Thymus (tissue), 11 donors: ENCODE measurements around the gene CTNNA3. TPM values are rescaled to one million over a fixed set of nuclear protein-coding genes. Genes with fewer than 3 reads are reported as not detected.

ENCODE experiments used
- DNase-seq, 9 donors: peaks; one replicate each; pipeline ENCODE4 v3.0.0-alpha.2; 2013; ENCODE audit warnings: low spot score in 9 of 9, low read depth in 6 of 9, missing footprints in 1 of 9
- H3K27ac ChIP-seq, 2 donors: one replicate each; pipeline ENCODE4 v1.5.1; 2013; ENCODE audit warnings: control low read depth in 1 of 2, low read depth in 1 of 2, low read length in 1 of 2, mild to moderate bottlenecking in 1 of 2, moderate library complexity in 1 of 2
- H3K27me3 ChIP-seq, 2 donors: one replicate each; pipeline ENCODE4 v1.5.1; 2013; ENCODE audit warnings: low read length in 1 of 2; ENCODE audit not compliant: control insufficient read depth in 2 of 2, insufficient read depth in 1 of 2
- H3K36me3 ChIP-seq, 2 donors: one replicate each; pipeline ENCODE4 v1.5.1; 2013; ENCODE audit warnings: low read length in 1 of 2, mild to moderate bottlenecking in 1 of 2, moderate library complexity in 1 of 2; ENCODE audit not compliant: control insufficient read depth in 2 of 2, insufficient read depth in 2 of 2
- H3K4me1 ChIP-seq, 2 donors: one replicate each; pipeline ENCODE4 v1.5.1; 2013; ENCODE audit warnings: low read length in 2 of 2; ENCODE audit not compliant: control insufficient read depth in 2 of 2, insufficient read depth in 2 of 2
- H3K4me3 ChIP-seq, 2 donors: one replicate each; pipeline ENCODE4 v1.5.1; 2013; ENCODE audit warnings: low read length in 2 of 2, control low read depth in 1 of 2, mild to moderate bottlenecking in 1 of 2
- H3K9me3 ChIP-seq, 2 donors: one replicate each; pipeline ENCODE4 v1.5.1; 2013; ENCODE audit warnings: low read length in 1 of 2, mild to moderate bottlenecking in 1 of 2; ENCODE audit not compliant: control insufficient read depth in 2 of 2, insufficient read depth in 1 of 2
- WGBS: extraction: QIAGEN DNeasy Blood & Tissue Kit; methylation state at CpG from one replicate; pipeline ENCODE4 v1.1.7; 2013; 5-methylcytosine and 5-hydroxymethylcytosine counted together
- polyA plus RNA-seq: library from polyadenylated mRNA; stranded (reverse); fragments of 200-250 nt; gene quantifications from one replicate; pipeline ENCODE4 v1.2.3, GENCODE V29; 2013
- total RNA-seq: library from RNA; stranded (reverse); fragments of 120-200 nt; gene quantifications from one replicate; pipeline ENCODE4 v1.2.4, GENCODE V29; 2013
- donor health status: healthy.

CTNNA3 gene
- total and polyA plus RNA-seq, 2 donors = 0.27 to 0.28 TPM

DNA sequence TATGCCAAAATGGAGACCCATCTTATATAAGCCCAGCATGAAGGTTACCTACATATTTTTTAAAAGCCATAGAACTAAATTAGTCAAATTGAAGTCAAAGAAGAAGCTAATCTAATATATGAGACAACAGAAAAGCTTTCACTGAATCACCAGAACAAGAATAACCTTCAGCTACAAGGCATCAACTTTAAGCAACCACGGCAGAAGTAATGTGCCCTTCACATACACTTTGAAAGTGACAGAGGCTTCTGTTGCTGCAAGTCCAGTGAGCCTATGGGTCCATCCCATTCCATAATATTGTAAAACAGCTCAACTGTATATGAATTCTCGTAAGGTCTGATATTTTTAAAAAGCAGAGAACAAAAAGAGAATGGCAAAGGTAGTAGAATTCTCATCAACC lies 36.5 kb downstream of the CTNNA3 start:
- no peak for DNase-seq
- Histone ChIP-seq H3K27ac (no peak overlapping the region), H3K4me1 (no peaks in the 10 kb centered on the region), H3K4me3 (no peak overlapping the region), H3K36me3 (no peaks in the 10 kb centered on the region), H3K27me3 (no peaks in the 10 kb centered on the region), H3K9me3 (no peaks in the 10 kb centered on the region)
- 95% methylated on average over 2 of the region's 2 CpGs for WGBS

DNA sequence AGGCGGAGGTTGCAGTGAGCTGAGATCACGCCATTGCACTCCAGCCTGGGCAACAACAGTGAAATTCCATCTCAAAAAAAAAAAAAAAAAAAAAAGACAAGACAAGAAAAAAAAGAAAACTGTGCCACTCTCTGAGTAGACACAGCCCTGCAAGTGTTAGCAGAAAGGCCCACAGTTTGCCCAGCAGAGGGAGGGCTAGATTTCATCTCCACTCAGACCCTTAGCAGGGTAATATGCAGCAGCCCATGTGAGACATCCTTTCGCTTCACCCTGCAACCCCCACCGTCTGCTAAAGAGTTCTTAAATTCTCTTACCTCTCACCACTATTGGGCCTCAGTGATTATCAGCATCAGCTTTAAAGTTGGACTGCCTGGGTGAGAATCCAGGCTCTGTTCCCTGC lies 38.2 kb downstream of the CTNNA3 start:
- DNase-seq = no peak
- no peak overlapping the region for H3K4me3 ChIP-seq
- WGBS = 95% methylated on average over 4 of the region's 4 CpGs
- no peaks in the 10 kb centered on the region for H3K36me3 ChIP-seq
- H3K9me3 ChIP-seq = no peaks in the 10 kb centered on the region
- no peak overlapping the region for H3K27ac ChIP-seq
- H3K4me1 ChIP-seq = no peaks in the 10 kb centered on the region
- H3K27me3 ChIP-seq = no peaks in the 10 kb centered on the region

DNA sequence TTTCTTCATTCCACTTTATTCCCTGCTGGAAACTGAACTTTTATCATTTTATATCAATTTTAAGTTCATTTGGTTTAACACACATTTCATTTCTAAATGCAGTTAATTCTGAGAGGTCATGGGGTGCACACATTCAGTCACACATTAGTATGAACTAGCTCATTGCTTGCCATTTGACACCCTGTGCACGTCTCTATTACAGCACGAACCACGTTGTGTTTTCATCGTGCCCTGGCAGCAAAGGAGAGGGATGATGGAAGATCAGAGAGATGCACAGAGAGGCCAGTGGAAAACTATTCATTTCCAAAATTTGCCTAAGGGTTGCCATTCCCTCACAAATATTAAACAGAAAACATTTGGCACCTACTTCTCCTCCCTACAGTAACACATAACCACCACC lies 45.4 kb downstream of the CTNNA3 start:
- H3K36me3 ChIP-seq = no peaks in the 10 kb centered on the region
- no peak for DNase-seq
- H3K27me3 ChIP-seq = no peaks in the 10 kb centered on the region
- no peaks in the 10 kb centered on the region for H3K9me3 ChIP-seq
- H3K4me3 ChIP-seq = no peak overlapping the region
- 95% methylated on average over 4 of the region's 4 CpGs for WGBS
- no peak overlapping the region for H3K27ac ChIP-seq
- H3K4me1 ChIP-seq = no peaks in the 10 kb centered on the region

DNA sequence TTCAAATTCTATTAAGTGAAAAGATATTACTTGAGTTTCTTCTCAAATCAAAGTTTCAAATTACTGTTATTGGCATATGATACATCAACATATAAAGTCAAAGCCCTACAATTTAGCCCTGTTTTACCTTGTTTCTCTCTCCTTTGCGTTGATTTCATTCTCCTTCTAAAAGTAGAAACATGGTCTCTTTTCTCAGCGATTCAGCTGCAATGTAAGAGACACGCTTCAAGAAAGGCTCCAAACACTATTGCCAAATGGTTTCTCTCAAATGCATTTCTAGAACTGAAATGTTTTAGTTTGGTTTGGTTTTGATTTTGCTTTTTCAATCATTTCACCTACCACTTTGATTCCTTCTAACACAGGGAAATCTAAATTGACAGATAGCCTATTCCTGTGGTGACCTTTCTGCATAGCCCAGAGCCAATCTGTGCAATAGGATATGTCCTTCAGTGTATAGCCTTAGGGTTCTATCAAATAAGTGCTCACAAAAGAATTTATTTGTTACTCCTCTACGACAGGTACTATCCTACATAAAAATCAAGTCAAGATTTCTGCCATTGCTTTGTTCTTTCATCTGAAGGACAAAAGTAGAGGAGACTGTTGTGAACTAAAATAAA lies 47.3 kb downstream of the CTNNA3 start:
- H3K36me3 ChIP-seq = no peaks in the 10 kb centered on the region
- no peaks in the 10 kb centered on the region for H3K27me3 ChIP-seq
- WGBS = 94% methylated on average over 4 of the region's 4 CpGs
- DNase-seq = no peak
- H3K4me1 ChIP-seq = no peaks in the 10 kb centered on the region
- no peaks in the 10 kb centered on the region for H3K9me3 ChIP-seq
- H3K27ac ChIP-seq = no peak overlapping the region
- H3K4me3 ChIP-seq = no peak overlapping the region

DNA sequence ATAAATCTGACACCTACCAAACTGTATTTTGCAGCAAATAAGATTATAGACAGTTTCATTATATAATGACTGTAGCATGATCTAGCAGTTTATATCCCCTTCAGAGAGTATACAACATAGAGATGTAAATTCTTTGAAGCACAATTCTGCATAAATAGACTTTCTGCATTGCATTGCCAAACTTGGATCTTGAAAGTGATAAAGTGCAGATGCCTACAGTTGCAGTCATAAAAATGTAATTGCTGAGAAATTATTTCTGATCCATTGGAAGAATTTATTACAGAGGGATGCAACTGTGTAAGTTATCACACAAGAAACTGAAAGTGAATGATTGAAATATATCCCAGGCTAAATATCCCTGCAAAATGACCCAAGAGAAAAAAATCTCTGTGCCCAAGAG lies 65.1 kb downstream of the CTNNA3 start:
- Histone ChIP-seq H3K4me3 (no peak overlapping the region), H3K4me1 (no peaks in the 10 kb centered on the region), H3K27me3 (no peaks in the 10 kb centered on the region), H3K27ac (no peak overlapping the region), H3K36me3 (no peaks in the 10 kb centered on the region), H3K9me3 (no peaks in the 10 kb centered on the region)
- no peak for DNase-seq

DNA sequence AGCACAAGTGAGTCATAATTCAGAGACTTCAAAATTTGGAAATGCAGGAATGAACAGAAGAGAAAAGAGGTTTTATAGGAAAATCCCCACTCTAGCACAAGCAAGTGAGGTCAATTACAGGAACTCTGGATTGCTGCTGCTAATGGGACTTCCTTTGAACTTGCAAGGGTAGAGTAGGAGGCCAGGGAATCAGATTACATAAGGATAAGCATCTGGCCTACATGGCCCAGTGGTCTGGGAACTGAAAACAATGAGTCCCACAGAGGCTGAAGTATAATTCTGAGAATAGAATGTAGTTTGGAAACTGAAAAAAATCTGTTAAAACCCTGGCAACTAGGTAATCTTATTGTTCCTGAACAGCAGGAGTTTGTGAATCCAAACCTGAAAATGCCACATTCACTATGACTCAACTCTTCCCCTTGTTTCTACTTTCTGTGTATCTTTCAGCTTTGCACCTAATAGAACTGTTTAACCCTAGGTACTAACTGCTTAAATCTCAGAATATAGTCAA lies 66.5 kb downstream of the CTNNA3 start:
- no peaks in the 10 kb centered on the region for H3K36me3 ChIP-seq
- no peak for DNase-seq
- no peak overlapping the region for H3K27ac ChIP-seq
- no peaks in the 10 kb centered on the region for H3K27me3 ChIP-seq
- H3K4me3 ChIP-seq = no peak overlapping the region
- no peaks in the 10 kb centered on the region for H3K9me3 ChIP-seq
- no peaks in the 10 kb centered on the region for H3K4me1 ChIP-seq

DNA sequence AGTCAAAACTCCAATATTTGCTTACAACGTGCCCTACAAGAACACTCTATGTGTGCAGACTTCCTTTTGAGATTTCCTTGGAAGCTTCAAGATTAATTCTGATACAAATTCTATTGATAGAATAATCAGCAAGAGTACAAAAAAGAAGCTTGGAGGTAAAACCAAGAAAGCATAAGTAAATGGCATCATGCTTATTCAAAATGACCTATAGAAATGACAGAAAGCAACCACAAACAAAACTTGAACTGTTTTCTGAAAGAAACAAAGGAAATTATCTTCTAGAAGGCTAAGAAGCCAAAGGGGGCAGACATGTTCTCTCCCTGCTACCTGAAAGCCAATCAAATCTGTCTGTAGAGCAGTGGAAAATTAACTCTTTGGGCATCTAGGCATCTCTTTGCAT lies 73.0 kb downstream of the CTNNA3 start:
- 87% methylated on average over 1 of the region's 1 CpG for WGBS
- Histone ChIP-seq H3K9me3 (no peaks in the 10 kb centered on the region), H3K27me3 (no peaks in the 10 kb centered on the region), H3K36me3 (no peaks in the 10 kb centered on the region), H3K4me3 (no peak overlapping the region), H3K4me1 (no peaks in the 10 kb centered on the region), H3K27ac (no peak overlapping the region)
- no peak for DNase-seq

DNA sequence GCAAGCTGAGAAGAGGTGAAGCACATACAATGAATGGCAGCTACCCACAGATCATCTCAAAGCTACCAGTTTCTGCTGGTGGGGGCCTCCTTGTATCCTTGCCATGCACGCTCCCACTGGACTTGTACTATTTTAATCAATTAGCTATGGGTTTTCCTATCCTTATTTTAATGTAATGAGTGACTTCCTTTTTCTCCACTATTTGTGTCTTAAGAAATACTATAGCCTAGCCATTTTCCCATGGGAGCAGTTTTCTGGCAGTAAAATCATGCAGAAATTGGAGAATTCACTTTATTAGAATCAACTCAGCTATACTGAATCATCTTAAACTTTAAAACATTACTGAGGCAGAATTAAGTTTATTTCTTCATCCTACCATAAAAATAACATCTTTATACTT lies 73.5 kb downstream of the CTNNA3 start:
- Histone ChIP-seq H3K27ac (no peak overlapping the region), H3K4me3 (no peak overlapping the region), H3K36me3 (no peaks in the 10 kb centered on the region), H3K4me1 (no peaks in the 10 kb centered on the region), H3K9me3 (no peaks in the 10 kb centered on the region), H3K27me3 (no peaks in the 10 kb centered on the region)
- no peak for DNase-seq
- WGBS = 100% methylated on average over 1 of the region's 1 CpG

DNA sequence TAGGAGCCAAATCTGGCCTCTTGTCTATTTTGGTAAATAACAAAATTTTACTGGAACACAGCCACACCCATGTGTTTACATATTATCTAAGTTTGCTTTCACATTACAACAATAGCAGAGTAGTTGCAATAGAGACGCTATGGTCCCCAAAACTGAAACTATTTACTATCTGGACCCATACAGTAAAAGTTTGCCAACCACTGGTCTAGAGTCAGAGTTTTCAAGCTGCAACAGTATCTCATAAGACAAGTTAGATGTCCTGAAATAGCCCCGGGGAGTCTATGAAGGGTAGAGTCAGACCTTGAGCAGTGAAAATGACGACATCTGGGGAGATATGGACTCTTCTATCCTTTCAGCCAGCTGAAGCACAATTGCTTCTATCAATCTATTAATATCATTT lies 74.2 kb downstream of the CTNNA3 start:
- DNase-seq = no peak
- Histone ChIP-seq H3K36me3 (no peaks in the 10 kb centered on the region), H3K9me3 (no peaks in the 10 kb centered on the region), H3K4me3 (no peak overlapping the region), H3K4me1 (no peaks in the 10 kb centered on the region), H3K27ac (no peak overlapping the region), H3K27me3 (no peaks in the 10 kb centered on the region)
- WGBS = 71% methylated on average over 3 of the region's 3 CpGs

DNA sequence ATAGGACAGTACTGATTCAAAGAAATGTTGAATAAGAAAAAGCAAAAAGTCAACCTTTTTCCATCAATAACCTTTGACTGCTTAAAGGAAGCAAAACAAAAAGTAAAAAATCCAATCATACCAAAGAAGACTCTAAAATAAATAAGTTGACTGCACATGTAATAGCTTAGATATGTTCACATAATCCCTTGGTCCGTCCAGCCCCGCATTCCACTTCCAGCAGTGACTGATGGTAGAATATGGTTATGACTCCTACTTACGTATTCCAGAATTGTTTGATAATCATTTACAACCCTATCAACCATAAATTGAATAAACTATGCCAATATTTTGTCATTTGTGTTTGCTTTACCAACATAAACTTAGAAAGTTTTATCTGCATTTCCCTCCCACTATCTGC lies 77.9 kb downstream of the CTNNA3 start:
- Histone ChIP-seq H3K4me3 (no peak overlapping the region), H3K4me1 (no peaks in the 10 kb centered on the region), H3K27ac (no peak overlapping the region), H3K9me3 (peaks cover 0 to 2% of the 10 kb centered on the region in 2 donors), H3K27me3 (no peaks in the 10 kb centered on the region), H3K36me3 (no peaks in the 10 kb centered on the region)
- DNase-seq = no peak
- 95% methylated on average over 3 of the region's 3 CpGs for WGBS
